ENCODE results near the gene TBC1D13.

- TF ChIP-seq CTCF (IDR thresholded peaks at IDR 0.05), result no peak
- no peak for TF ChIP-seq EZH2 (IDR thresholded peaks at IDR 0.05; ENCODE audit: borderline replicate concordance, insufficient read depth, low read depth, low read length, poor library complexity, severe bottlenecking)
These were observed 51.3 kb downstream of the TBC1D13 start for GRCh38 chr9:128838338-128838737.

Measured in B cell (primary cell).